T-helper 2 cell treated with Interferon-gamma antibody and Interleukin-4, amounts not matched to agents 5 μg/mL and 100 μg/mL, for 36 hours (primary cell): ENCODE data around the gene UBE2M.
A peak's percentile ranks its signal among the peaks of the same experiment; 100 is the strongest.

Experiments used
- DNase-seq: peaks from one replicate; pipeline ENCODE4 v3.0.0; 2021; ENCODE audit warnings: low spot score
- H3K27ac Mint-ChIP-seq: one replicate; pipeline ENCODE4 v1.8.0; 2021; ENCODE audit warnings: mild to moderate bottlenecking, mixed read lengths
- H3K27me3 Mint-ChIP-seq: one replicate; pipeline ENCODE4 v1.8.0; 2021; ENCODE audit warnings: low read depth, mixed read lengths
- H3K36me3 Mint-ChIP-seq: one replicate; pipeline ENCODE4 v1.8.0; 2021; ENCODE audit warnings: low read depth, mixed read lengths
- H3K4me1 Mint-ChIP-seq: one replicate; pipeline ENCODE4 v1.8.0; 2021; ENCODE audit warnings: low read depth, mixed read lengths
- H3K4me3 Mint-ChIP-seq: one replicate; pipeline ENCODE4 v1.8.0; 2022; ENCODE audit warnings: mild to moderate bottlenecking, moderate library complexity, mixed read lengths
- H3K9me3 Mint-ChIP-seq: one replicate; pipeline ENCODE4 v1.8.0; 2021; ENCODE audit warnings: mixed read lengths

UBE2M gene

GRCh38 chr19:58521651-58522050, 36.8 kb downstream of the UBE2M start:
- H3K27me3 Mint-ChIP-seq: no peaks in the 10 kb centered on the region
- peaks cover 17% of the 10 kb centered on the region for H3K4me1 Mint-ChIP-seq
- H3K4me3 Mint-ChIP-seq: peak overlapping the region; percentile 19
- no peaks in the 10 kb centered on the region for H3K9me3 Mint-ChIP-seq
- peaks cover 5% of the 10 kb centered on the region for H3K36me3 Mint-ChIP-seq
- no peak overlapping the region for H3K27ac Mint-ChIP-seq
- no peak for DNase-seq

GRCh38 chr19:58520257-58520599, 38.2 kb downstream of the UBE2M start:
- no peak for DNase-seq
- H3K4me3 Mint-ChIP-seq: peak overlapping the region; percentile 99

GRCh38 chr19:58519355-58520256, 38.8 kb downstream of the UBE2M start, which contains the start of gene ZBTB45:
ZBTB45 (minus strand) TSS chr19:58519810; CDS start chr19:58517673, 2,137 bp downstream.
- Mint-ChIP-seq H3K9me3 (no peaks in the 10 kb centered on the region), H3K36me3 (peaks cover 19% of the 10 kb centered on the region), H3K4me1 (peaks cover 23% of the 10 kb centered on the region), H3K27me3 (no peaks in the 10 kb centered on the region), H3K4me3 (peak within 1 kb of the TSS; percentile 99), H3K27ac (peak within 1 kb of the TSS; percentile 98)
- DNase-seq: peak; percentile 95

More at GRCh38 chr19:58520257-58520599, 38.2 kb downstream of the UBE2M start:
- Mint-ChIP-seq H3K36me3 (peaks cover 16% of the 10 kb centered on the region), H3K27me3 (no peaks in the 10 kb centered on the region), H3K4me1 (peaks cover 23% of the 10 kb centered on the region), H3K9me3 (no peaks in the 10 kb centered on the region), H3K27ac (peak overlapping the region; percentile 98)

GRCh38 chr19:58519087-58519354, 39.4 kb downstream of the UBE2M start:
- Mint-ChIP-seq H3K9me3 (no peaks in the 10 kb centered on the region), H3K36me3 (peaks cover 19% of the 10 kb centered on the region), H3K4me3 (peak overlapping the region; percentile 99), H3K27ac (peak overlapping the region; percentile 98), H3K4me1 (peaks cover 26% of the 10 kb centered on the region), H3K27me3 (no peaks in the 10 kb centered on the region)
- DNase-seq: peak; percentile 52

GRCh38 chr19:58518256-58519086, 39.9 kb downstream of the UBE2M start:
- peak overlapping the region; percentile 98 for H3K27ac Mint-ChIP-seq
- H3K36me3 Mint-ChIP-seq: peaks cover 19% of the 10 kb centered on the region
- H3K4me1 Mint-ChIP-seq: peaks cover 26% of the 10 kb centered on the region
- no peaks in the 10 kb centered on the region for H3K9me3 Mint-ChIP-seq
- no peaks in the 10 kb centered on the region for H3K27me3 Mint-ChIP-seq
- no peak for DNase-seq
- H3K4me3 Mint-ChIP-seq: peak overlapping the region; percentile 99

GRCh38 chr19:58516964-58517833, 41.2 kb downstream of the UBE2M start:
- H3K27ac Mint-ChIP-seq: no peak overlapping the region
- DNase-seq: no peak
- H3K4me1 Mint-ChIP-seq: peaks cover 26% of the 10 kb centered on the region
- peak overlapping the region; percentile 45 for H3K4me3 Mint-ChIP-seq
- H3K9me3 Mint-ChIP-seq: no peaks in the 10 kb centered on the region
- no peaks in the 10 kb centered on the region for H3K27me3 Mint-ChIP-seq
- peaks cover 19% of the 10 kb centered on the region for H3K36me3 Mint-ChIP-seq

- Mint-ChIP-seq H3K27me3 (no peaks in the 10 kb centered on the region), H3K9me3 (no peaks in the 10 kb centered on the region), H3K27ac (peak overlapping the region; percentile 74), H3K4me3 (peak overlapping the region; percentile 65), H3K4me1 (peaks cover 26% of the 10 kb centered on the region), H3K36me3 (peaks cover 19% of the 10 kb centered on the region)
- no peak for DNase-seq
Measured at GRCh38 chr19:58516246-58516836, 42.1 kb downstream of the UBE2M start.

- Mint-ChIP-seq H3K27ac (peak overlapping the region; percentile 74), H3K9me3 (no peaks in the 10 kb centered on the region), H3K4me1 (peaks cover 23% of the 10 kb centered on the region), H3K4me3 (peak overlapping the region; percentile 65), H3K27me3 (no peaks in the 10 kb centered on the region), H3K36me3 (peaks cover 19% of the 10 kb centered on the region)
- DNase-seq: no peak
Measured at GRCh38 chr19:58515259-58515658, 43.2 kb downstream of the UBE2M start.

GRCh38 chr19:58514564-58515022, 43.8 kb downstream of the UBE2M start:
- peaks cover 18% of the 10 kb centered on the region for H3K4me1 Mint-ChIP-seq
- DNase-seq: no peak
- peaks cover 19% of the 10 kb centered on the region for H3K36me3 Mint-ChIP-seq
- H3K4me3 Mint-ChIP-seq: peak overlapping the region; percentile 89
- no peaks in the 10 kb centered on the region for H3K27me3 Mint-ChIP-seq
- no peaks in the 10 kb centered on the region for H3K9me3 Mint-ChIP-seq
- peak overlapping the region; percentile 93 for H3K27ac Mint-ChIP-seq

GRCh38 chr19:58513694-58514563, 44.5 kb downstream of the UBE2M start:
- Mint-ChIP-seq H3K4me3 (peak overlapping the region; percentile 89), H3K4me1 (peaks cover 17% of the 10 kb centered on the region), H3K27me3 (no peaks in the 10 kb centered on the region), H3K9me3 (no peaks in the 10 kb centered on the region), H3K27ac (peak overlapping the region; percentile 93), H3K36me3 (peaks cover 18% of the 10 kb centered on the region)
- DNase-seq: peak; percentile 98

GRCh38 chr19:58513213-58513693, 45.2 kb downstream of the UBE2M start:
- Mint-ChIP-seq H3K4me3 (peak overlapping the region; percentile 68), H3K4me1 (peaks cover 13% of the 10 kb centered on the region), H3K36me3 (peaks cover 16% of the 10 kb centered on the region), H3K9me3 (no peaks in the 10 kb centered on the region), H3K27me3 (no peaks in the 10 kb centered on the region), H3K27ac (peak overlapping the region; percentile 49)
- DNase-seq: no peak

- H3K27me3 Mint-ChIP-seq: no peaks in the 10 kb centered on the region
- no peak within 1 kb of the TSS for H3K4me3 Mint-ChIP-seq
- H3K4me1 Mint-ChIP-seq: peaks cover 9% of the 10 kb centered on the region
- DNase-seq: no peak
- H3K9me3 Mint-ChIP-seq: peaks cover 5% of the 10 kb centered on the region
- peak within 1 kb of the TSS; percentile 45 for H3K27ac Mint-ChIP-seq
- H3K36me3 Mint-ChIP-seq: peaks cover 14% of the 10 kb centered on the region
Measured at GRCh38 chr19:58511353-58512208, 46.8 kb downstream of the UBE2M start, which contains the start of gene SLC27A5. SLC27A5 (minus strand) TSS chr19:58511992; CDS start chr19:58511955, 37 bp downstream.
